ENCODE measurements around the gene FOXS1. TPM values are rescaled to one million over a fixed set of nuclear protein-coding genes. Genes with fewer than 3 reads are reported as not detected.
"Not testable (repeated sequence)": the region's sequence is repeated elsewhere in the genome, so short reads cannot be mapped to it uniquely, and the experiment has no call there.

The FOXS1 gene
- total and polyA plus RNA-seq, 8 donors = 2.5 to 8.2 (median 5.5) TPM

GRCh38 chr20:31833130-31833930 lies 12.1 kb downstream of the FOXS1 start:
- DNase-seq = peak in 2 of 4 donors; percentile 59 to 86
- H3K27ac ChIP-seq = no peak overlapping the region
- peak; percentile 85 to 88 for TF ChIP-seq CTCF (IDR thresholded peaks at IDR 0.05)
- H3K36me3 ChIP-seq = no peaks in the 10 kb centered on the region
- H3K4me1 ChIP-seq = peaks cover 28 to 31% of the 10 kb centered on the region in 2 donors
- peak; percentile 48 for ATAC-seq
- no peak overlapping the region for H3K4me3 ChIP-seq
- intact Hi-C loops (cut with DNase I) = no loop called here
- H3K27me3 ChIP-seq = peaks cover 0 to 3% of the 10 kb centered on the region in 2 donors
- no peaks in the 10 kb centered on the region for H3K9me3 ChIP-seq

GRCh38 chr20:31831771-31832306 lies 13.6 kb downstream of the FOXS1 start:
- Histone ChIP-seq H3K27me3 (peaks cover 0 to 2% of the 10 kb centered on the region in 2 donors), H3K27ac (no peak overlapping the region), H3K4me3 (no peak overlapping the region), H3K36me3 (no peaks in the 10 kb centered on the region), H3K4me1 (peaks cover 16 to 18% of the 10 kb centered on the region in 2 donors), H3K9me3 (no peaks in the 10 kb centered on the region)
- ATAC-seq = no peak
- intact Hi-C loops (cut with DNase I) = no loop called here
- TF ChIP-seq CTCF (IDR thresholded peaks at IDR 0.05) = no peak
- no peak for DNase-seq

- H3K4me3 ChIP-seq = no peak overlapping the region
- H3K36me3 ChIP-seq = no peaks in the 10 kb centered on the region
- intact Hi-C loops (cut with DNase I) = no loop called here
- TF ChIP-seq CTCF (IDR thresholded peaks at IDR 0.05) = no peak
- DNase-seq (no peak), ATAC-seq (no peak)
- peaks cover 10 to 12% of the 10 kb centered on the region in 2 donors for H3K4me1 ChIP-seq
- no peaks in the 10 kb centered on the region for H3K9me3 ChIP-seq
- no peaks in the 10 kb centered on the region for H3K27me3 ChIP-seq
- H3K27ac ChIP-seq = no peak overlapping the region
These were observed 14.2 kb downstream of the FOXS1 start for GRCh38 chr20:31831211-31831610.

GRCh38 chr20:31830406-31830981 lies 14.9 kb downstream of the FOXS1 start:
- TF ChIP-seq CTCF (IDR thresholded peaks at IDR 0.05) = no peak
- Histone ChIP-seq H3K9me3 (no peaks in the 10 kb centered on the region), H3K27ac (no peak overlapping the region), H3K27me3 (no peaks in the 10 kb centered on the region), H3K4me3 (no peak overlapping the region), H3K4me1 (peaks cover 3 to 4% of the 10 kb centered on the region in 2 donors), H3K36me3 (no peaks in the 10 kb centered on the region)
- ATAC-seq (no peak), DNase-seq (no peak)
- intact Hi-C loops (cut with DNase I) = no loop called here

- Histone ChIP-seq H3K9me3 (no peaks in the 10 kb centered on the region), H3K4me3 (no peak overlapping the region), H3K27ac (no peak overlapping the region), H3K27me3 (no peaks in the 10 kb centered on the region), H3K36me3 (no peaks in the 10 kb centered on the region), H3K4me1 (peaks cover 0 to 4% of the 10 kb centered on the region in 2 donors)
- TF ChIP-seq CTCF (IDR thresholded peaks at IDR 0.05) = no peak
- DNase-seq (no peak), ATAC-seq (no peak)
- intact Hi-C loops (cut with DNase I) = loop anchor here in 1 of 2 donors (10.0 kb wide), 1 partner anchor 255 kb away; no protein-coding TSS in a partner anchor
These were observed 15.7 kb downstream of the FOXS1 start for GRCh38 chr20:31829731-31830130.

- not testable (repeated sequence) for H3K4me1 ChIP-seq, H3K36me3 ChIP-seq, H3K27me3 ChIP-seq, H3K4me3 ChIP-seq, DNase-seq, H3K9me3 ChIP-seq, H3K27ac ChIP-seq, ATAC-seq
- intact Hi-C loops (cut with DNase I) = loop anchor here in 1 of 2 donors (10.0 kb wide), 1 partner anchor 257 kb away; no protein-coding TSS in a partner anchor
These were observed 17.4 kb downstream of the FOXS1 start for GRCh38 chr20:31828016-31828415.

Data from left lung (tissue), 10 donors.